GM19023 (cell line): Measurements from ENCODE around the gene LYPD4.
A peak's percentile ranks its signal among the peaks of the same experiment; 100 is the strongest.

ENCODE experiments used
- ATAC-seq: cut with Tn5 transposase; IDR thresholded peaks from one replicate; pipeline ENCODE4 v1.9.1; 2021; ENCODE audit warnings: mild to moderate bottlenecking, moderate library complexity; ENCODE audit not compliant: unreplicated experiment

The LYPD4 gene, protein sequence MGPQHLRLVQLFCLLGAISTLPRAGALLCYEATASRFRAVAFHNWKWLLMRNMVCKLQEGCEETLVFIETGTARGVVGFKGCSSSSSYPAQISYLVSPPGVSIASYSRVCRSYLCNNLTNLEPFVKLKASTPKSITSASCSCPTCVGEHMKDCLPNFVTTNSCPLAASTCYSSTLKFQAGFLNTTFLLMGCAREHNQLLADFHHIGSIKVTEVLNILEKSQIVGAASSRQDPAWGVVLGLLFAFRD

DNA sequence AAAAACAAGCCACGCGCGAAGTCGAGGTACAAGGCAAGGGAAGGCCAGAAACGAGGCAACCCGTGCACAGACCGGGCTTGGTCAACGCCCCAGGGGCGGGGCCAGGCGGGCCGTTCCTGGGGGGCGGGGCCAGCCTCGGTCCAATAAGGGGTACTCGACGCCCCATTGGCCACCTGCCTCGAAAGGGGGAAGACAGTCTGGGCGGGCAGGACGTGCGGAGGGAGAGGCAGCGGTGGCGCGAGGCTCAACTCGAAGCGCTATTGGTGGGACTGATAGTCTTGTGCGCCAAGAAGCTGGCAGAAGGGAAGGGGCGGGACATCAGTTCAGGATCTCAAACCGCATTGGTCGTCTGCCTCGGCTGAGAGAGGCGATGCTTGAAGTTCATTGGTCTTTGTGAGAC is at the start of gene LYPD4:
Gene LYPD4, minus strand, starts transcription at position 83 of the 400 bp plus-strand sequence. CDS start 5,398 bp downstream, outside the sequence.
- ATAC-seq = no peak

DNA sequence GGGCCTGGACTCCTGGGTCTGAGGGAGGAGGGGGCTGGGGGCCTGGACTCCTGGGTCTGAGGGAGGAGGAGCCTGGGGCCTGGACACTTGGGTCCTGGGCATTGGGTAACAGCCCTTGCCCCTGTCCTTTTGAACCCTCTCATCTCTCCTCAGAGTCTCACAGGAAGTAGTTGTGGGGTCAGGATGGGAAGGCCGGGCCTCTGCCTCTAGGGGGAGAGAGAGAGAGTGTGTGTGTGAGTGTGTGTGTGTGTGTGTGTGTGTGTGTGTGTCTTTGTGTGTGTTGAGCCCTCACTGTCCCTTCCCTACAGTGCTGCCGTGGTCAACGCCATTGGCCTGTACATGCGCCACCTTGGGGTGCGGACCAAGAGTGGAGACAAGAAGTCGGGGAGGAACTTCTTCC is 49.4 kb upstream of the LYPD4 start:
- no peak for ATAC-seq

DNA sequence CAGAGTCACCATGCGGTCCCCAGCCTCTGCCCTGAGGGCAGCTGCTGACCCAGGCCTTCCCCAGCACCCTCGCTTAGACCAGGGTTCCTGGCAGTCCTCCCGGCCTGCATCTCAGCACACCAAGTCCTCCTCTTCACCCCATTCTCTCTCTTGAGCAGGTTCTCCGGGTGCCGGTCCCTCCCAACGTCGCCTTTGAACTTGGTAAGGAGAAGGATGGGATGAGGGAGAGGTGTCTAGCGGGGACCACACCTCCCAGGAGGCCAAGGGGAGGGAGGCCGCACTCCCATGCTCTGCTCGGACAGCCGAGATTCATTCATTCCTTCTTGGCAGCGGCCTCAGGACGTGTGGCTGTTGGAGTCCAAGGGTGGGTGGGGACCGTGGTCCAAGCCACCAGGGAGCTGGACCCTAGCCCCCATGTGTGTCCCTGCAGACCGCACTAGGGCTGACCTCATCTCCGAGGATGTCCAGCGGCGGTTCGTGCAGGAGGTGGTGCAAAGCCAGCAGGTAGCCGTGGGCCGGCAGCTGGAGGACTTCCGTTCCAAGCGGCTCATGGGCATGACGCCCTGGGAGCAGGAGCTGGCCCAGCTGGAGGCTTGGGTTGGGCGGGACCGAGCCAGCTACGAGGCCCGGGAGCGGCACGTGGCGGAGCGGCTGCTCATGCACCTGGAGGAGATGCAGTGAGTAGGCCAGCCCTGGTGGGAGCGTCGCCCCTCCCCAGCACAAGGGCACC is 47.9 kb upstream of the LYPD4 start:
- no peak for ATAC-seq

DNA sequence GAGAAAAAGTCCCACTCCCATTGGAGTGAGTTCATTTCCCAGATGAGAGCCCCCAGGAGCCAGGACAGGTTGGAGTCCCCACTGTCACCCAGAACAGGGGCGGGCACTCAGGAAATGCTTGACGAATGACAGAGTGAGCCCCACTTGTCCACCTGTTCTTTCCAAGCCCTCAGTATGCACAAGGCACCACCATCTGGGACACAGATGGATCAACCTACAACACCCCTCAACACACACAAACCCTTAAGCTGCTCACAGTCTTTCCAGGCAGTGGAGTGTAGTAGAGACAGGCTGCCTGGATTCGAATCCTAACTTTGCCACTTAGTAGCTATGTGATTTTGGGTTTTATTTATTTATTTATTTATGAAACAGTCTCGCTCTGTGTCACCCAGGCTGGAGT is 46.5 kb upstream of the LYPD4 start:
- ATAC-seq = no peak

DNA sequence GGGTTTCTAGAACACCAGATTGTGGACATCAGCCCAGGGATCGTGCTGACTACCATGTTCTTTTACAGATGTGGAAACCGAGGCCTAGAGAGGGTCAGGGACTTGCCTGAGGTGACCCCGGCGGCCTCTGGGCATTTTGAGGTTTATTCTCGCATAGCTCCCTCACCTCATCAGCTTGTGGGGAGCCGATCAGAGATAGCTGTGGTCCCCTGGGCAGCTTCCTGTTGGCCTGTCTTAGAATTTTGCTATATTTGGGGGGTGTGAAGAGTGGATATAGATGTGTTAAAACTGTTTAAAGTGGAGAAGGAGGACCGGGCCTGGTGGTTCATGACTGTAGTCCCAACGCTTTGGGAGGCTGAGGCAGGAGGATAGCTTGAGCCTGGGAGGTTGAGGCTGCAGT is 45.4 kb upstream of the LYPD4 start:
- ATAC-seq = no peak

DNA sequence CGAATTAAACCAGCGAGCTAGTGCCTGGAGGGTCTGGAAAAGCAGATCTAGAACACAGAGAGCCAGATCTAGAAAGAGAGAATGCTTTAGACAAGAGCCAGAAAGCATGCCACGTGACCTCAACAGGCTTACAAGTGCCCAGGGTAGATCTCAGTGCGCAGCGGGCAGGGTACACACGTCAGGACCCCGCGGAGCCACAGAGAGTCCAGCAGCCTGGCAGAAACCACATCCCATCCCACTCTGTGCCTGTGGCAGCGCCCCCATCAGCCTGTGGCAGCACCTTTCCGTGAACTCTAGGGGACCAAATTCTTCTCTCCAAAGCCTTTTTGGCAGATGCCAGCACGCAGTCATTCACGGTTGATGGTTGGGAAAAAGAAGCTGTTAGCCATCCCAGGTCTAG is 44.4 kb upstream of the LYPD4 start:
- ATAC-seq = no peak

DNA sequence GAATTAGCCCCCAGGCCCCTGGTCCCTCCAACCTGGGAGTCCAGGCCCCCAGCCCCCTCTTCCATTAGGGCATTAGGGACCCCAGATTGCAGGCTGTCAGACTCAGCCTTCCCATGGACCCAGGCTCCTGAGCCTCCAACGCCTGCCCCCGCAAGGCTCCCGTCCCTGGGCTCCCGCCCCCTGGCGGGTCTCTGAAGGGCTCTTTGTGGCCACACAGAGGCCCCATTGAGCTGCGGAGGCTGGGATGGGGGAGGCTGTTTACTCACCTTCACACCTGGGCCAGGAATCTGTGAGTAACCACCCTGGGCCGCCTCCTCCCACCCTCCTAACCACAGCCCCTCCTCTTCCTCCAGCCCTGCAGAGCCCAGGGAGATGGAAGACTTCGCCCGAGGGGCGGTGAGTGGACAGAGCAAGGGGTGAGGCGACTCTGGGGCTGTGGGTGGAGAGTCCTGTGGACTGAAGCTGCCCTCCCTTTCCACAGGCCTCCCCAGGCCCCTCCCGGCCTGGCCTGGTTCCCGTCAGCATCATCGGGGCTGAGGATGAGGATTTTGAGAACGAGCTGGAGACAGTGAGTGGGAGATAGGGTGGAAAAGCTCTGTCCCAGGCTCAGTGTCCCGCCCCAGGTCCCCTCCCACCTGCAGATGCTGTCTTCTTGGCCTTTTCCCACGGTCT is 43.4 kb upstream of the LYPD4 start:
- no peak for ATAC-seq

DNA sequence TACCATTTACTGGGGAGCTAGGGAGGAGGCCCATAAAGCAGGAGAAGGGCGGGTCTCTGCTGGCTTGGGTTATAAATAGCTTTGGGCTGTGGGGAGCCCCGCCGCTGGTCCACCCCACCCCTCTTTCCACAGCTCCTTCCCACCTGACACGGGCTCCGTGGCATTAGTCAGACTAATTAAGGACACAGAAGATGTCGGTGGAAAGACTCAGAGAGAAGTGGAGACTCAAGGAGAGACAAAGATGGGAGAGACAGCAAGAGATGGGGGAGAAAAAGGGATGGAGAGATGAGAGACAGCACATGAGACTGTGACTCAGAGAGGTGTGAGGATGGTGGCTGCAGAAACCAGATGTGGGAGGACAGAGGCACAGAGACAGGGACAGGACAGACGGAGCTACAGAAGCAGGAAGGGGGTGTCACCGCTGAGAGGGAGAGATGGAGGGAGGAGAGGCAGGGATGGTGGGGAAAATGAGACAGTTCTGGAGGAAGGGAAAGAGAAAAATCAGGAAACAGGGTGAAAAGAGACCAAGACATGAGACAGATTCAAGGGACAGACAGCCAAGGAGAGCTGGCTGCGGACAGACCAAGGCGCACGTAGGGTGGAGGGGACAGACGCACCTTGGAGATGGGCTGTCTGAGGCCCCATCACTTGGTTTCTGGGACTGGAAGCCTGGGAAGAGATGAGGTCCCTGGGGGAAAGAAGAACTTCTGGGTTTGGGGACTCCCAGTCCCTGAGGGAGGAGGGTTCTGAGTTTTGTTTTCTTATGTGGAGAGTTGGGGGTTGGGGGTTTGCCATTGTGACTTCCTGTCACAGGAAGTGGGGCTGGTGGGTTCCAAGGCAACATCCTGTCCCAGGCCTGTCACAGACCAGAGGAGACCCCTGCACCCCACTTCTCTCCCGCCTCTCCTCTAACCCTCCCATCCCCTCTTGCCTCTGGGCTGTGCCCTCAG is 42.6 kb upstream of the LYPD4 start:
- no peak for ATAC-seq

DNA sequence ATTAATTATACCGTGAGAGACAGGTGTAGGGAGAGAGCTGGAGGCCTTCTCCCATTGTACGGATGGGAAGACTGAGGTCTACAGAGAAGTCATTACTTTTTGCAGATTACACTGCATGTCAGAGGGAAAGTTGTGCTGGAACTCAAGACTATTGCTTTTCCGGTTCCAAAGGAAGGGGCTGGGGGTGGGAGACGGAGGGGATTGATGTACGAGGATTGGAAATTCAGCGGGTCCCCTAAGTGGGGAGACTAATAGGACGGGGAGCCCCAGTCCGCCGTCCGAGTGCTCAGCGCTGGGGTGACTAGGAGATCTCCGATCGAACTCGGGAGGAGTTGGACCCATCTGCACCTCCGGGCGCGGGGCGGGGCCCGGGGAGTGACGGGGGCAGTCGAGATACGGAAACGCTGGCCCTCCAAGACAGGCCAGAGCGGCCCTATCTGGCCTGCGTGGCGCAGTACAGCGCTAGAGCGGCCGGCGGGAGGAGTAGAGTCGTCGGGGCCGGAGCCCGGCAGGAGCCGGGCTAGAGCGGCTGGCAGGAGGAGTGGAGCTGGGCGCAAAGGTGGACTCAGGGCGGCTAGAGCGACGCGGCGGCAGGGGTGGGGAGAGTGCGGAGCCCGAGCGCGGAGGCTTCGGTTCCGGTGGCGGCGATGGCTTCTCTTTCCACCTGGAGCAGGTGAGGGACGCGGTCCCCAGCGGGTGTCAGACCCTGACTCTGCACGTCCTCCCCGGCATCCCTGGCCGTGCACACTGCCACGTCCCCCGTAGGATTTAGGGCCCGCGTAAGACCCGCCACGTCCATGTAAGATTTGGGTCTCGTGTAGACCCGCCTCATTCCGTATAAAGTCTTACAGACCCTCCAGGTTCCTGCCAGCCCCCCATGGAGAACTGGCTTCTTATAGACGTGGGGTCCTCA is 39.6 kb upstream of the LYPD4 start:
- ATAC-seq = peak; percentile 87

DNA sequence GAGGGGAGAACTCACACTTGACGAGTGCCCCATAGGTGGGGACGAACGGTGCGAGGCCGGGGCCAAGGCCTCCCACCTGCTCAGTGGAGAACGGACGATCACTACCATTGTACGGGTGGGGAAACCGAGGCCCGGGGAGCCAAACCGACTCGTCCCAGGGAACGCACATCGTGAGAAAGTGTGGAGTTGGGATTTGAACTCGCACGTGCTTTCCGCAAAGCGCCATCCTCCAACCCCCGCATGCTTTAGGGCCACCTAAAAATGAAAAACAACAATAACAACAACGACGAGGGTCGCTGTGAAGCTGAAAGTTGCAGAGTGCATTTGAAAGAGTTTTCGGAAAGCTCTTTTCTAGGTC is 39.0 kb upstream of the LYPD4 start:
- no peak for ATAC-seq

DNA sequence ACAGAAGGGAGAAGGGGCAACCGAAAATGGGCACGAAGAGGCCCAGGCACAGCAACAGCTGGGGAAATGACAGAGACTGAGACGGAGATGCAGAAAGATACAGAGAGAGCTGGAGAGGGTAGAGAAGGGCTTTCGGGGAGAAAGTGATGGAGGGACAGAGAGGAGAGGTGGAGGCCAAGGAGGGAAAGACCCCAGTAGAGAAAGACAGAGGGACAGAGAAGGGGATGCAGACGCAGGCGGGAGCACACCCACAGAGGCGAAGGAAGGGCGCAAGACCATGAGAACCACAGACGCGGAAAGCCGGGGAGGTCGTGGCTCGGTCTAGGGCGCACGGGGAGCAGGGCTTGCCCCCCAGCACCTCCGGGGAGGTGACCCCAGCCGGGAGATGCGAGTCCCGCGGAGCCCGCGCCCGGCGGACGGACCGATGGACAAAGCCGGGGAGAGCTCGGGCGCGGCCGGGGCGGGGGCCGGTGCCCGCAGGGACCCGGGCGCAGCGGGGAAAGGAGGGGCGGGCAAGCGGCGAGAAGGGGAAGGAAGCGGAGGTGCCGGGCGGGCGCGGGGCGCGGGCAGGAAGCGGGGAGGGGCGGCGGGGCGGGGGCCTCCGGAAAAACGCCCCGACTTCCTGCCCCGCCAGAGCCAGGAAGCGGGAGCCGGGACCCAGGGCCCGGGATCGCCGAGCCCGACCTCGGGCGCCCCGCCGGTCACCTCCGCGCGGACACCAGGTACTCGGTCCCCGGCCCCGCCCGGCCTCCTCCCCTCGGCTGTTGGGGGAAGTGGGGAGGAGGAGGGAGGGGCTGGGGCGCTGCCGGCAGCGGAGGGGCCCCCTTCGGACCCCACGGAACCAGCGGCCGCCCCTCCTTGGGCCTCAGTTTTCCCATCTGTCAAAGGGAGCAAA is 38.3 kb upstream of the LYPD4 start, which contains the start of gene ARHGEF1:
Gene ARHGEF1, plus strand, starts transcription at position 617 of the 895 bp plus-strand sequence. CDS start 4,899 bp downstream, outside the sequence.
- ATAC-seq = no peak

DNA sequence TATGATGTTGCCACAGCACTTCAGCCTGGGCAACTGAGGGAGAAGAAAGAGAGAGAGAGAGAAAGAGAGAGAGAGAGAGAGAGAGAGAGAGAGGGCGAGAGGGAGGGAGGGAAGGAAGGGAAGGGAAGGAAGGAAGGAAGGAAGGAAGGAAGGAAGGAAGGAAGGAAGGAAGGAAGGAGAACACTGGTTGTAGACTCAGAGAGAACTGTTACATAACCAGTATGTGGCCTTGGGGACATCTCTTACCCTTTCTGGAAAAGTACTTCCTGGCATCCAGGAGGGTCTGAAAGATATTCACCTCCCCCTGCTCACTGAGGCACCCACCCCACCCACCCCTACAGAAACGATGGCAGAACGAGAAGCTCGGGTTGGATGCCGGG is 35.8 kb upstream of the LYPD4 start:
- ATAC-seq = no peak

DNA sequence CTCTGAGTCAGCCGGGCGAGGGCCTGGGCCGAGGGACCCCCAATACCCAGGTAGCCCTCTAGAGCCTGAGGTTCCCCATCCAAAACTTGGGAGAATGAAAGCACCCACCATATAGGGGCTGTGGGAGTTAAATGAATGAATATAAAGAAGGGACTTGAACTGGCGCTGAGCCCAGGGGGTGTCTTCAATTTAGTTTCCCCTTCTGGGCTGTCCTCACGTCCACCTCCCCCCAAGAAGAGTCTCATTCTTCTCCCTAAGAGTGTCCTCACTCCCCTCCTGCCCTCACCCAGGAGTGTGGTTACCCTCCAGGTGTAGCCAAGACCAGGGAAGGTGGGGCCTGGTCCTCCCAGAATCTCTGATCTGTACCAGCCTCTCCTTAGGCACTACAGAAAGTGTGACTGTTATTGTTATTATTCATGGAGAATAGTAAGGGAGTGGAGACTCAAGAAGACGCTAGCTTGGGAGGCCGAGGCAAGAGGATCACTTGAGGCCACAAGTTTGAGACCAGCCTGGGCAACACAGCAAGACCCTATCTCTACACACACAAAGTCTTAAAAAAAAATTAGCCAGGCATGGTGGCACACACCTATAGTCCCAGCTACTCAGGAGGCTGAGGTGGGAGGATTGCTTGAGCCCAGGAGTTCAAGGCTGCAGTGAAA is 35.3 kb upstream of the LYPD4 start:
- no peak for ATAC-seq

DNA sequence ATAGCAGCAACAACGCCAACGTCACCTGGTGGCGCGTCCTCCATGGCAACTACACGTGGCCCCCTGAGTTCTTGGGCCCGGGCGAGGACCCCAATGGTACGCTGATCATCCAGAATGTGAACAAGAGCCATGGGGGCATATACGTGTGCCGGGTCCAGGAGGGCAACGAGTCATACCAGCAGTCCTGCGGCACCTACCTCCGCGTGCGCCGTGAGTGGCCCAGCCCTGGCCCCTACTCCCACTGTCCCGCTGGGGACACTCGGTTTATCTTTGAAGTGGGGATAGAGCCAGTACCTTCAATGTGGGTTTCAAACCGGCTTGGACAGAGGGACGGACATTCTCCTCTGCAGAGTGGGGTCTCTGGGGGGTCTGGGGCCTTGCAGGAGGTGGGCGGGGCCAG is 34.6 kb upstream of the LYPD4 start:
- ATAC-seq = no peak

DNA sequence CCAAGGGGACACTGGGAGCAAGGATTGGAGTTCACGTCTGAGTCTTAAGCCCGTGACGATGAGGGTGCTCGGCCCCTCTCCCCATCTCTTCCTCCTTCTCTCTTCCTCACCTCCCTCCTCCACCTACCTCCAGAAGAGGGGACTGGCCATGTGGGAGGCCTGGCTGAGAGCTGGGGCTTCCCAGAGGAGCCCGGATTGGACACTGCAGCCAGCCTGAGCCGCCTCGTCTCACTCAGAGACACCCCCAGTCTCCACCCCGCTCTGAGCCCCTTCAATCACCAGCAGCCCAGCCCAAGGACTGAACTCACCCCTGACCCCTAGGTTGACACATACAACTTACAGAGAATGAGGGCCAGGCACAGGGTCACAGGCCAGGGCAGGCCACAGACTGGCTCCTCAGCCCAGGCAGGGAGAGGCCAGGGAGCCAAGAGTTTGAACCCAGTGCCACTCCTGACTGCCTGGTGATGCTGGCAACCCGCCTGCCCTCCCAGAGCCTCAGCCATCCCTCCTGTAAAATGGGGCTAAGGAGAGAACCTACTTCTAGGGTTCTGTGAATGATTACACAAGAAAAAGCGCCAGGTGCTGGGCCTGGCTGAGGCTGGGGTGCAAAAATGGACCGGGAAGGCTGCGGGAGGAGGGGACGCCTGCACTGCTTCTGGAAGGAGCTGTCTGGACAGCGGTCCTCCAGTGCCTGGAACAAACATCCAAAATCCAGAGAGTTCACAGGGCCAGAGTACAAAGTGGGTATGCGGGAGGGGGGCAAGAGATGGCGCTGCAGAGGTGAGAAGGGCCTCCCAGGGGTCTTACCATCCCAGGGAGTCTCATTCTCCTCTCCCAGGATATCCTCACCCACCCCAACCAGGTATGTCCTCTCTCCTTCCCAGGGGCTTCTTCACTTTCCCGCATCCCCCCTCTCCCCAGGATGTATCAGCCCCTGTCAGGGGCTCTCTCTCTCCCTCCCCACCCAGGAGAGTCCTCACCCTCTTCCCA is 33.7 kb upstream of the LYPD4 start:
- peak; percentile 38 for ATAC-seq

DNA sequence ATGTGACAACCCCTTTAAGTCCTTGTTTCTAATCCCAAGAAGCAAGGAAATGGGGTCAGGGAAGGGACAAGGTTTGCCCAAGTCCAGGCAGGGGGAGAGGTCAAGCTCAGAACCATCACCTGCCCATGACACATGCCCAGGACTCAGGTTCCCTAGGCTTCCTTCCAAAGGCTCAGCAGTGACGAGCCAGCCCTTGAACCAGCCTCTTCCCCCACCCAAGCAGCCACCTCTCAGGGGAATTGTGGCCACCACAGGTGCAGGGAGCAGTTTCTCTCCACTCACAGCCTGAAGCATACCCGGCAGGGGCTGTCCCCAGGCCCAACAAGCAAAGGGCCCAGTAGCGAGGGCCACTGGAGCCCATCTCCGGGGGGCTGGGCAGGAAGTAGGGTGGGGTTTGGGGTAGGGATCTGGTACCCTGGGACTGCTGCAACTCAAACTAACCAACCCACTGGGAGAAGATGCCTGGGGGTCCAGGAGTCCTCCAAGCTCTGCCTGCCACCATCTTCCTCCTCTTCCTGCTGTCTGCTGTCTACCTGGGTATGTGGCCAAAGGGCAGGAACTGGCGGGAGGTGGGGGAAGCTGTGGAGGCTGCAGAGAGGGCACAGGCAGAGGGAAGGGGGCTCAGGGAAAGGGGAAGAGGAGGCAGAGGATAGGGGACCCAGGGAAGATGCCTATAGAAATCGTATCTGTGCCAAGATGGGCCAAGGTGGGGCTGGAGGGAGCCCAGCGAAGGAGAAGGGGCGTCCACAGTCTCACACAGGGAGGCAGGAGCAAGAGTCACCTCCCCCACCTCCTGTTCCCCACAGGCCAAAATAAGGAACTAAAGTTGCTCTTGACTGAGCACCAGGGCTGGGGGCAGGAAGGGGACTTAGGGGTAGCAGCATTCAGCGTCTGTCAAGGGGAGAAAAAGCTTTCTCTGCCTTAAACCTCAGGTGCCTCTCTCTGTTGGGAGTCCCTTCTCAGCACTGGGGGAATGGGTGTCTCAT is 32.7 kb upstream of the LYPD4 start, which contains the start of gene CD79A:
Gene CD79A, plus strand, starts transcription at position 433 of the 986 bp plus-strand sequence. Its CDS starts 26 bp downstream, at position 459.
- peak; percentile 66 for ATAC-seq
